ENCODE results near the gene POLA1.

POLA1 gene

GRCh38 chrX:24879679-24880078 lies 186.0 kb downstream of the POLA1 start:
- Histone ChIP-seq H3K27me3 (ENCODE audit: insufficient read depth, poor library complexity, severe bottlenecking) (no peaks in the 10 kb centered on the region), H3K27ac (replicated peaks) (no peak overlapping the region), H3K4me3 (replicated peaks; ENCODE audit: insufficient read depth, low read length) (no peak overlapping the region)
- TF ChIP-seq POLR2AphosphoS5 (IDR thresholded peaks at IDR 0.05; ENCODE audit: low read depth) (no peak), CTCF (IDR thresholded peaks at IDR 0.05; ENCODE audit: insufficient read depth, low read length) (no peak), SPI1 (IDR thresholded peaks at IDR 0.05; ENCODE audit: borderline replicate concordance, low read depth) (no peak), GABPA (IDR thresholded peaks at IDR 0.05; ENCODE audit: low read depth) (no peak), REST (IDR thresholded peaks at IDR 0.05; ENCODE audit: insufficient replicate concordance, low read depth) (no peak)
- DNase-seq (ENCODE audit: low read depth in 1 of 2, low spot score in 1 of 2) = no peak

GRCh38 chrX:24886916-24887315 lies 193.2 kb downstream of the POLA1 start:
- no peaks in the 10 kb centered on the region for H3K27me3 ChIP-seq (ENCODE audit: insufficient read depth, poor library complexity, severe bottlenecking)
- TF ChIP-seq GABPA (IDR thresholded peaks at IDR 0.05; ENCODE audit: low read depth) (no peak), POLR2AphosphoS5 (IDR thresholded peaks at IDR 0.05; ENCODE audit: low read depth) (no peak), SPI1 (IDR thresholded peaks at IDR 0.05; ENCODE audit: borderline replicate concordance, low read depth) (no peak), CTCF (IDR thresholded peaks at IDR 0.05; ENCODE audit: insufficient read depth, low read length) (no peak), REST (IDR thresholded peaks at IDR 0.05; ENCODE audit: insufficient replicate concordance, low read depth) (no peak)
- no peak for DNase-seq (ENCODE audit: low read depth in 1 of 2, low spot score in 1 of 2)
- no peak overlapping the region for H3K27ac ChIP-seq (replicated peaks)
- no peak overlapping the region for H3K4me3 ChIP-seq (replicated peaks; ENCODE audit: insufficient read depth, low read length)

- no peak for TF ChIP-seq REST (IDR thresholded peaks at IDR 0.05; ENCODE audit: insufficient replicate concordance, low read depth)
- TF ChIP-seq GABPA (IDR thresholded peaks at IDR 0.05; ENCODE audit: low read depth) = no peak
- TF ChIP-seq SPI1 (IDR thresholded peaks at IDR 0.05; ENCODE audit: borderline replicate concordance, low read depth) = no peak
- TF ChIP-seq CTCF (IDR thresholded peaks at IDR 0.05; ENCODE audit: insufficient read depth, low read length) = no peak
- no peak for TF ChIP-seq POLR2AphosphoS5 (IDR thresholded peaks at IDR 0.05; ENCODE audit: low read depth)
- DNase-seq (ENCODE audit: low read depth in 1 of 2, low spot score in 1 of 2) = no peak
- Histone ChIP-seq H3K27me3 (ENCODE audit: insufficient read depth, poor library complexity, severe bottlenecking) (no peaks in the 10 kb centered on the region), H3K27ac (replicated peaks) (no peak overlapping the region), H3K4me3 (replicated peaks; ENCODE audit: insufficient read depth, low read length) (no peak overlapping the region)
Observed at GRCh38 chrX:24890677-24891076, 197.0 kb downstream of the POLA1 start.

Measured in HL-60 (cell line).